ENCODE measurements around the gene PRDM2. TPM values are rescaled to one million over a fixed set of nuclear protein-coding genes. Genes with fewer than 3 reads are reported as not detected.

PRDM2 gene
- total RNA-seq, 1 donor from 2014 or later: 13.9 TPM

- no peak for DNase-seq (ENCODE audit: low read depth)
- Histone ChIP-seq H3K27me3 (ENCODE audit: control insufficient read depth, insufficient read depth, low read length) (no peaks in the 10 kb centered on the region), H3K4me3 (ENCODE audit: low read depth, low read length) (no peak overlapping the region), H3K36me3 (ENCODE audit: control insufficient read depth, insufficient read depth, low read length) (no peaks in the 10 kb centered on the region)
- no peak for TF ChIP-seq CTCF (IDR thresholded peaks at IDR 0.05; ENCODE audit: insufficient read depth, low read length, poor library complexity, severe bottlenecking)
Observed at GRCh38 chr1:13746342-13746741, 46.4 kb downstream of the PRDM2 start.

- Histone ChIP-seq H3K36me3 (ENCODE audit: control insufficient read depth, insufficient read depth, low read length) (no peaks in the 10 kb centered on the region), H3K27me3 (ENCODE audit: control insufficient read depth, insufficient read depth, low read length) (no peaks in the 10 kb centered on the region), H3K4me3 (ENCODE audit: low read depth, low read length) (peak overlapping the region; percentile 90)
- TF ChIP-seq CTCF (IDR thresholded peaks at IDR 0.05; ENCODE audit: insufficient read depth, low read length, poor library complexity, severe bottlenecking): no peak
- peak; percentile 65 for DNase-seq (ENCODE audit: low read depth)
Observed at GRCh38 chr1:13748610-13749505, 48.9 kb downstream of the PRDM2 start.

- no peaks in the 10 kb centered on the region for H3K36me3 ChIP-seq (ENCODE audit: control insufficient read depth, insufficient read depth, low read length)
- H3K4me3 ChIP-seq (ENCODE audit: low read depth, low read length): peak overlapping the region; percentile 90
- no peak for TF ChIP-seq CTCF (IDR thresholded peaks at IDR 0.05; ENCODE audit: insufficient read depth, low read length, poor library complexity, severe bottlenecking)
- H3K27me3 ChIP-seq (ENCODE audit: control insufficient read depth, insufficient read depth, low read length): no peaks in the 10 kb centered on the region
- DNase-seq (ENCODE audit: low read depth): no peak
Observed at GRCh38 chr1:13749543-13750341, 49.8 kb downstream of the PRDM2 start.

- TF ChIP-seq CTCF (IDR thresholded peaks at IDR 0.05; ENCODE audit: insufficient read depth, low read length, poor library complexity, severe bottlenecking): no peak
- Histone ChIP-seq H3K36me3 (ENCODE audit: control insufficient read depth, insufficient read depth, low read length) (no peaks in the 10 kb centered on the region), H3K4me3 (ENCODE audit: low read depth, low read length) (no peak overlapping the region), H3K27me3 (ENCODE audit: control insufficient read depth, insufficient read depth, low read length) (no peaks in the 10 kb centered on the region)
- DNase-seq (ENCODE audit: low read depth): no peak
Observed at GRCh38 chr1:13751458-13751871, 51.5 kb downstream of the PRDM2 start.

GRCh38 chr1:13751985-13752384 is 52.0 kb downstream of the PRDM2 start:
- TF ChIP-seq CTCF (IDR thresholded peaks at IDR 0.05; ENCODE audit: insufficient read depth, low read length, poor library complexity, severe bottlenecking): no peak
- DNase-seq (ENCODE audit: low read depth): no peak
- H3K36me3 ChIP-seq (ENCODE audit: control insufficient read depth, insufficient read depth, low read length): no peaks in the 10 kb centered on the region

More at GRCh38 chr1:13751985-13752384, 52.0 kb downstream of the PRDM2 start:
- Histone ChIP-seq H3K4me3 (ENCODE audit: low read depth, low read length) (no peak overlapping the region), H3K27me3 (ENCODE audit: control insufficient read depth, insufficient read depth, low read length) (no peaks in the 10 kb centered on the region)
